GM12892 (cell line): Measurements from ENCODE around the gene GALNS.
A peak's percentile ranks its signal among the peaks of the same experiment; 100 is the strongest.

ENCODE experiments used
- DNase-seq: peaks from one replicate; pipeline ENCODE4 v3.0.0; 2011; ENCODE audit not compliant: insufficient read length
- FAIRE-seq: peaks from 2 replicates; lab custom pipeline; 2011; peaks lifted over from hg19 to GRCh38; lab: Jason Lieb, UNC
- POLR2A ChIP-seq: IDR thresholded peaks from 2 replicates; pipeline ENCODE4 v1.6.1; 2011; ENCODE audit warnings: low read depth, low read length, control low read depth
- POLR2AphosphoS5 ChIP-seq: IDR thresholded peaks from 2 replicates; pipeline ENCODE4 v1.6.1; 2011; ENCODE audit warnings: low read depth, low read length, control low read depth
- TAF1 ChIP-seq: IDR thresholded peaks from 2 replicates; pipeline ENCODE4 v1.6.1; 2011; ENCODE audit warnings: low read depth, mild to moderate bottlenecking, control low read depth, low read length, borderline replicate concordance

GALNS gene

GRCh38 chr16:88807626-88808453 lies 48.9 kb downstream of the GALNS start:
- DNase-seq = no peak
- no peak for FAIRE-seq
- peak; percentile 72 for TF ChIP-seq POLR2AphosphoS5
- TF ChIP-seq TAF1 = no peak
- TF ChIP-seq POLR2A = peak; percentile 48; the same call in 1 of the 2 replicates

GRCh38 chr16:88807142-88807625 lies 49.6 kb downstream of the GALNS start:
- FAIRE-seq (no peak), DNase-seq (no peak)
- peak; percentile 7; the same call in 1 of the 2 replicates for TF ChIP-seq POLR2A
- TF ChIP-seq POLR2AphosphoS5 = no peak; the same call in 1 of the 2 replicates
- TF ChIP-seq TAF1 = no peak

DNA sequence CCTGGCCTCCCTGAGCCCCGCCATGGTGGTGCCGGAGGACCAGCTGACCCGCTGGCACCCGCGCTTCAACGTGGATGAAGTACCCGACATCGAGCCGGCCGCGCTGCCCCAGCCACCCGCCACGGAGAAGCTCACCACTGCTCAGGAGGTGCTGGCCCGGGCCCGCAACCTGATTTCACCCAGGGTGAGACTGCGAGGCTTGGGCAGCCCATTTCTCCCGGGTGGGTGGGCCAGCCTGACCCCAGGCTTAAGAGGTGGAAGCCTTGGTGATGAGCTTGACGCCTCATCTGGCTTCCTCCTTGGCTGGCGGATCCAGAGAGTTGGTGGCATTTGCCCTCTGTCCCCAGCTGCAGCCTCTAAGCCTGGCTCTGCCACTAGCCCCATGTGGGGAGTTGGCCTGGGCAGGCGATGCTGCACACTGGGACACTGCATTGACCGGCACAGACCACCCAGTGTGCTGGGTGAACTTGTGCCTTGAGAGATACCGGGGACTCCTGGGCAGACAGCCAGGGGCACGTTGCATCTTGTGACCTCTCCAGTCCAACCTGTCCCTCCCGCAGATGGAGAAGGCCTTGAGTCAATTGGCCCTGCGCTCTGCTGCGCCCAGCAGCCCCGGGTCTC lies 50.1 kb downstream of the GALNS start:
- FAIRE-seq (no peak), DNase-seq (no peak)
- TF ChIP-seq POLR2A (no peak), POLR2AphosphoS5 (no peak), TAF1 (no peak)

DNA sequence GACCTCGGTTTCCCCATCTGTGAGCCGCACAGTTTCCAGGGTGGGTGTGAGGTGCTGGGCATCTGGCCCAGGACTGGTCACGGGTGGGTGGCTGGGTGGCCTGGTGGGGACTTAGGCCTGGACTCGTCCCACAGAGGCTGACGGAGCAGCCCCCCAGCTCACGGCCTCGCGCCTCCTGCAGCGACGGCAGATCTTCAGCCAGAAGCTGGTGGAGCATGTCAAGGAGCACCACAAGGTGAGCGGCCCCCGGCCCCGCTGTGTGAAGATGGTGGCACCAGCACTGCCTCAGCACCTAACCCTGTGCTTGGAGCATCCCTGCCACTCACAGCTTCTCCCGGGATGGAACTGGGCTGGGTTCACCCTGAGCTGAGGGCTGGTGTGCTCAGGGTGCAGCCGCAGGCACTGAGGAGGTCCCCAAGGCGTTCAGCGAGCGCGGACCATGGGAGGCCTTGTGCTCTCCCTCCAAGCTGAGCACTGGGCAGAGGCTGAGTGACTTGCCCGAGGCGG lies 50.8 kb downstream of the GALNS start:
- no peak for FAIRE-seq
- DNase-seq = no peak
- TF ChIP-seq POLR2A = no peak
- no peak for TF ChIP-seq TAF1
- TF ChIP-seq POLR2AphosphoS5 = no peak; the same call in 1 of the 2 replicates

GRCh38 chr16:88805340-88805715 lies 51.4 kb downstream of the GALNS start:
- no peak for FAIRE-seq
- DNase-seq = no peak

GRCh38 chr16:88804552-88805339 lies 52.0 kb downstream of the GALNS start:
- DNase-seq (peak; percentile 76), FAIRE-seq (no peak)
- TF ChIP-seq POLR2AphosphoS5 (no peak), TAF1 (no peak), POLR2A (no peak; the same call in 1 of the 2 replicates)

More at GRCh38 chr16:88805340-88805715, 51.4 kb downstream of the GALNS start:
- TF ChIP-seq TAF1 = no peak
- TF ChIP-seq POLR2A = no peak
- no peak for TF ChIP-seq POLR2AphosphoS5

- TF ChIP-seq POLR2AphosphoS5 = no peak
- no peak; the same call in 1 of the 2 replicates for TF ChIP-seq POLR2A
- no peak for TF ChIP-seq TAF1
Measured at GRCh38 chr16:88804173-88804551, 52.6 kb downstream of the GALNS start.

GRCh38 chr16:88803264-88803987 lies 53.3 kb downstream of the GALNS start, which contains the start of gene CDT1:
CDT1 (plus strand) TSS chr16:88803789; CDS start chr16:88803832, 43 bp downstream.
- FAIRE-seq = peak; percentile 100
- DNase-seq = peak; percentile 100
- TF ChIP-seq TAF1 = 0 out of 2 replicates have a peak, but pooled peaks have one; percentile 22
- TF ChIP-seq POLR2A = peak; percentile 62; the same call in 1 of the 2 replicates
- TF ChIP-seq POLR2AphosphoS5 = peak; percentile 48; the same call in 1 of the 2 replicates

More at GRCh38 chr16:88804173-88804551, 52.6 kb downstream of the GALNS start:
- FAIRE-seq = no peak
- no peak for DNase-seq

DNA sequence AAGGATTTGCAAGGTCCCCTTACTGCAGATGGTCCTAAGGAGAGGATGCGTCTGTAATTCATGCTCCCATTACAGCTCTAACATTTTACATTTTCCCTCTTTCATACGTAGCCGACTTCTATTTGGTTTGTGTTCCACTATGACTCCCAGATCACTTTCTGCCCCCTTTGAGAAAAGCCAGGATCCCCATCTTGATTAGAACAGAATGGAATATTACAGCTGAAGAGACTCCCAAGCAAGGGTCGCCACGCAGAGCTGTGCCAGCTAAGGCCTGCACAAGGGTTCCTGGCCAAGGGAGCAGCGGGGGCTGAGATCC lies 56.5 kb downstream of the GALNS start:
- no peak for DNase-seq
- no peak for FAIRE-seq
- TF ChIP-seq POLR2A (no peak), TAF1 (no peak), POLR2AphosphoS5 (no peak)

DNA sequence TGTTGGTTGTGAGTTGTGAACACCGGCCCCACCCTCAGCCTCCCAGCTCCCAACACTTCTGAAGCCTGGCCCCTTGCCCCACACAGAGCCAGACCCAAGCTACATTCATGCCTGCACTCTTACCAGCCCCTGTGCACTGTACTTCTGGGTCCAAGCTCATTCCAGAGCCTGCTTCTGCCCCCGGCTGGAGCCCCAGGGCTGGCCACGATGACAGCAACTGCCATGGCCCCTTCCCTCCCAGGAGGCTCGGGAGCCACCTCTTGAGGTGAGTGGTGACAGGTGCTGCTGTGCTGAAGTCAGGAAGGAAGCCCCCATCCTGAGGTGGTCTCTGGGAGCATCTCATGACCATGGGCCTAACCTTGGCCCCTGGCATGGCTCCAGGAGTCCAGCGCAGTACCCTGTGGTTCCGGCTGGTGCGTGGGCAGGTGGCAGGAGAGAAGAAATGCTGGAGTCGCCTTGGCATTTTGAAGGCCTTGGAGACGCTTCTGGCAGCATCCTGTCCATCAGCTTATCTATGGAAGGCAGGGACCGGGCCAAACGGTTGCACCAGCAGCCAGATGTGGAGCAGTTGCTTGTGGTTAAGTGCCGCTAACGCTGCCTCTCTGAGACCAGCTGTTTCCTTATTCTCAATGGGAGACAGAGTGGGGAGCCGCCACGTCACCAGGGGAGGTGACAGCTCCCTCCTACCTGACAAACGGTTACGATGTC lies 57.0 kb downstream of the GALNS start:
- no peak for TF ChIP-seq POLR2A
- TF ChIP-seq POLR2AphosphoS5 = no peak
- TF ChIP-seq TAF1 = no peak
- DNase-seq (no peak), FAIRE-seq (no peak)
